GM19397 (cell line): Measurements from ENCODE around the gene DNAJC5.
"Not testable (repeated sequence)": the region's sequence is repeated elsewhere in the genome, so short reads cannot be mapped to it uniquely, and the experiment has no call there.

Experiments
- ATAC-seq: cut with Tn5 transposase; IDR thresholded peaks from one replicate; pipeline ENCODE4 v1.9.1; 2021; ENCODE audit warnings: mild to moderate bottlenecking, moderate library complexity; ENCODE audit not compliant: unreplicated experiment

Gene DNAJC5

GRCh38 chr20:63952769-63953168, 57.8 kb downstream of the DNAJC5 start:
- no peak for ATAC-seq

- no peak for ATAC-seq
Measured at GRCh38 chr20:63953764-63954429, 59.0 kb downstream of the DNAJC5 start.

- peak; percentile 20 for ATAC-seq
Measured at GRCh38 chr20:63955281-63955826, 60.4 kb downstream of the DNAJC5 start.

GRCh38 chr20:63955827-63956663, 61.1 kb downstream of the DNAJC5 start, which contains the start of gene UCKL1:
UCKL1 (minus strand) TSS chr20:63956416; CDS start chr20:63956372, 44 bp downstream.
- peak; percentile 62 for ATAC-seq

GRCh38 chr20:63956664-63957003, 61.7 kb downstream of the DNAJC5 start:
- peak; percentile 16 for ATAC-seq

- ATAC-seq: peak; percentile 23
Measured at GRCh38 chr20:63957004-63957689, 62.2 kb downstream of the DNAJC5 start.

- ATAC-seq: no peak
Measured at GRCh38 chr20:63957690-63958441, 62.9 kb downstream of the DNAJC5 start.

GRCh38 chr20:63958471-63958870, 63.5 kb downstream of the DNAJC5 start:
- no peak for ATAC-seq

GRCh38 chr20:63958964-63959698, 64.2 kb downstream of the DNAJC5 start:
- ATAC-seq: no peak

GRCh38 chr20:63959699-63960075, 64.8 kb downstream of the DNAJC5 start:
- ATAC-seq: no peak

- not testable (repeated sequence) for ATAC-seq
Measured at GRCh38 chr20:63960654-63961621, 66.0 kb downstream of the DNAJC5 start.

GRCh38 chr20:63961664-63962425, 66.9 kb downstream of the DNAJC5 start:
- ATAC-seq: no peak

- no peak for ATAC-seq
Measured at GRCh38 chr20:63962426-63963347, 67.8 kb downstream of the DNAJC5 start.

- no peak for ATAC-seq
Measured at GRCh38 chr20:63963348-63963741, 68.4 kb downstream of the DNAJC5 start.

GRCh38 chr20:63963784-63964301, 68.9 kb downstream of the DNAJC5 start:
- no peak for ATAC-seq

GRCh38 chr20:63964412-63964811, 69.5 kb downstream of the DNAJC5 start:
- no peak for ATAC-seq
